GM18861 (cell line): ENCODE results near the gene PTGDR2.

Experiments used
- ATAC-seq: cut with Tn5 transposase; IDR thresholded peaks from one replicate; pipeline ENCODE4 v1.9.1; 2021; ENCODE audit not compliant: unreplicated experiment

Gene PTGDR2

GRCh38 chr11:60874421-60875365 lies 18.9 kb upstream of the PTGDR2 start:
- ATAC-seq, result no peak

GRCh38 chr11:60873533-60873932 lies 17.8 kb upstream of the PTGDR2 start:
- ATAC-seq, result no peak

GRCh38 chr11:60872961-60873524 lies 17.3 kb upstream of the PTGDR2 start:
- ATAC-seq, result no peak

GRCh38 chr11:60872124-60872960 lies 16.6 kb upstream of the PTGDR2 start:
- no peak for ATAC-seq

GRCh38 chr11:60871378-60872061 lies 15.8 kb upstream of the PTGDR2 start:
- no peak for ATAC-seq

GRCh38 chr11:60870733-60871377 lies 15.1 kb upstream of the PTGDR2 start:
- no peak for ATAC-seq

- ATAC-seq, result no peak
These were observed 14.5 kb upstream of the PTGDR2 start for GRCh38 chr11:60870276-60870675.

GRCh38 chr11:60869451-60869825 lies 13.7 kb upstream of the PTGDR2 start:
- ATAC-seq, result no peak

GRCh38 chr11:60868682-60869450 lies 13.1 kb upstream of the PTGDR2 start:
- no peak for ATAC-seq

- no peak for ATAC-seq
These were observed 12.3 kb upstream of the PTGDR2 start for GRCh38 chr11:60867871-60868681.

- no peak for ATAC-seq
These were observed 11.4 kb upstream of the PTGDR2 start, which contains the start of gene ZP1 for GRCh38 chr11:60866911-60867870. ZP1 (plus strand) TSS chr11:60867542; CDS start chr11:60867562, 20 bp downstream.

GRCh38 chr11:60864856-60865513 lies 9.2 kb upstream of the PTGDR2 start:
- no peak for ATAC-seq

GRCh38 chr11:60863550-60864521 lies 8.1 kb upstream of the PTGDR2 start:
- ATAC-seq, result no peak

GRCh38 chr11:60862171-60862570 lies 6.4 kb upstream of the PTGDR2 start:
- no peak for ATAC-seq

- no peak for ATAC-seq
These were observed 5.2 kb upstream of the PTGDR2 start for GRCh38 chr11:60860943-60861342.
